CD4-positive, alpha-beta T cell treated with Interleukin-1 beta for 1 hour (primary cell): ENCODE data around the gene C10orf105.
A peak's percentile ranks its signal among the peaks of the same experiment; 100 is the strongest.

ENCODE experiments used
- DNase-seq, 2 donors: peaks; one replicate each; pipeline ENCODE4 v3.0.0-alpha.2; 2020 to 2022

C10orf105 gene

DNA sequence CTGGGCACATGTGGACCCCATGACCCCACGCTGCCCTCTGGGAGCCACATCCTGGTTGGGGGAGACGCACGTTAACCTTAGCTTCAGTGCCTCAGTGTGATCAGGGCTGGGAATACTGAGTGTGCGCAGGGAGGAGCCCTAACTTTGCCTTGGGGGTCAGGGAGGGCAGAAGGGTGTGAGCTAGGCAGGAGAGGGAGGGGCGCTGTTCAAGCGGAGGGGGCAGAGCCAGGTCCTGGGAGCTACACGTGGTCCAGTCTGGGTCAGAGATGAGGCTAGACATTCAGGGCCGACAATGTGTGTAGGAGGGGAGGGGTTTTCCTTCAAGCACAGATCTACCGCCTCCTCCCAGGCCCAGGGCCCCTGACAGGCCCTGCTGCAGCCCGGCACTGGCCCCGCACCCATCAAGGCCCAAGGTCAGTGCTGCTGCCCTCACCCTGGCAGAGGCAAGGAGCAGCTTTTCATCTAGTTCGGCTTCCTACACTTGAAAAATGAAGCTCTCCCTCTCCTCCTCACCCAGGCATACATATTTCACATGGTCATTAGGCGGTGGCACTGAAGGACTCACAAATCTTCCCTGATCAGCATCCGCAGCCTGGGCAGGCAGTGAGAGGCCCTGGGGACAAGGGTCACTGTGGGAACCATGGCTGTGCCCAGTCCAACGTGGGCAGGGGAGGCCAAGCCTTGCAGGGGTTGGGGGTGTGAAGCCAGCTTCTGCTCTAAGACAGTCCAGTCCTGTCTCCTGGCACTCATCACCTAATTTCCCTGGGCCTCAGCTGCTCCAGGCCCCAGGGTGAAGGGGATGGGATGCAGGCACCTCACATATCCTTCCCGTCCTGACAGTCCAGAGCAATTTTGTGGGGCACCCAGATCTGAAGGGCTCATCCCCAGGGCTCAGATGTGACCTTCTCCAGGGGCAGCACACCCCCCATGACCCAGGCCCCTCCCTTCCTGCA is 47.3 kb downstream of the C10orf105 start:
- DNase-seq = no peak

- DNase-seq = peak in 1 of 2 donors; percentile 5
Observed at GRCh38 chr10:71667387-71667752, 52.2 kb downstream of the C10orf105 start.

- DNase-seq = peak in 1 of 2 donors; percentile 5
Observed at GRCh38 chr10:71666639-71667386, 52.8 kb downstream of the C10orf105 start.

DNA sequence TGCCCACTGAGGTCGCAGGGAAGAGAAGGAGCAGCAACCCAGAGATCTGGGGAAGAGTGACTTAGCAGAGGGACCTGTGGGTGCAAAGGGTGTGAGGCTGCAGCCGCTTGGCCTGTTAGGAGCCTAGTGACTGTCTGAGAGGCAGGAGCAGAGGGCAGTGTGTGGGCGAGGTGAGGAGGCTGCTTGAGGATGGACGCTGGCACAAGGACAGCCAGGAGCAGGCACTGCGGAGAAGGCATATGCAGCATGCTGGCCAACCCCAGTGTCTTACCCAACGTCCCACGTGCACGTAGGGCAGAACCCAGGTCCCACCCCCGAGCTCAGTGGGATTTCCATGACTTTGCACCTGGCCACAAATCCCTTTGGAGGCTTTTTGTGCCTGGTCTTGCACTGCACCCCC is 54.1 kb downstream of the C10orf105 start:
- DNase-seq = no peak

DNA sequence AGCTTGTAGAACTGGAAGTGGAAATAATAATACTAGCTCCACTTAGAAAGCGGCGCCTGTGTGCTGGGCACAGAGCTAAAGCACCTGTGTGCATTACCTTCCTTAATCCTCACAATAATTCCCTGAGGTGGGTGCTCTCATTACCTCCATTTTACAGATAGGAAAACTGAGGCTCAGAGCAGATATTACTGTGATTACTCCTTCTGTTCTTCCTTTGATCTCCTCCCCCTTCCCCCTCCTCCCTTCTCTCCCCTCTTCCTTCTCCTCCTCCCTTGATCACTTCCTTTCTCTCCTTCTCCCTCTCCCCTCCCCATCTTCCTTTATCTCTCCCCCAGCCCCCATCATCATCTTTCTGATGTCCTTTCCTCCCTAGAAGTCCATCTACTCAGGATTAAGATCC is 55.0 kb downstream of the C10orf105 start:
- no peak for DNase-seq

GRCh38 chr10:71663311-71663710 is 56.3 kb downstream of the C10orf105 start:
- no peak for DNase-seq

DNA sequence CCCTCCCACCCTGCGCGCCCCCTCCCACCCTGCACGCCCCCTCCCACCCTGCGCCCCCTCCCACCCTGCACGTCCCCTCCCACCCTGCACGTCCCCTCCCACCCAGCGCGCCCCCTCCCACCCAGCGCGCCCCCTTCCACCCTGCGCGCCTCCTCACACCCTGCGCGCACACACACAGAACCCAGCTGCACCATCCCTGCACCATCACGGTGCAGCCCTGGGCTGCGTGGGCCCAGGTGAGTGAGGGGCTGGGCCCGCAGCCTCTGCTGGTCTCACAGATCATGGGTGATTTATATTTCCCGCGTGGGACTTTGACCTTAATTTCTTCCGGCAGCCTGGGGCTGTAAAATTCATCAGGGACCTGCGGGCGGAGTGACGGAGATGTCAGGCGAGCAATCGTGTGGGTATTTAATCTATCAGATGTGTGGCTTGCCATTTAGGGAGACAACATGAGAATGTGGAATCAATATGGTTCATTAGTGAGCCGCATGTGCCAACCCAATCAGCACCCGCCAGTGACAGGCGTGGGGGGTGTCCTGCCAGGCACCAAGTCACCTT is 57.7 kb downstream of the C10orf105 start:
- no peak for DNase-seq
